Spleen (tissue), 7 donors: Measurements from ENCODE around the gene AGAP2.

ENCODE experiments used
- CTCF ChIP-seq, 11 experiments: fragments of 200-600 bp in 7 of 11; fragments of 450-650 bp in 4 of 11; sonication (generic) in 4 of 11; IDR thresholded peaks in 8 of 11; conservative IDR thresholded peaks in 3 of 11; 1 replicate in 7 of 11; 2 replicates in 4 of 11; pipeline versions ENCODE4 v1.4.0 to v1.8.0; 2016 to 2021; ENCODE audit warnings: antibody characterized with exemption in 11 of 11, inconsistent platforms in 4 of 11, mild to moderate bottlenecking in 1 of 11
- POLR2A ChIP-seq, 3 donors: fragments of 450-650 bp; IDR thresholded peaks; one replicate each; pipeline ENCODE4 v1.5.1; 2017; ENCODE audit warnings: antibody characterized with exemption in 3 of 3, mild to moderate bottlenecking in 1 of 3
- donor health status: DM: no; HTN: no; CAD: no; lungs with moderate emphysema.
- donor health status: DM: no; HTN: no; CAD: no.
- donor health status: DM: no; HTN: no; CAD: no.

GRCh38 chr12:57772429-57773322 lies 34.1 kb upstream of the AGAP2 start, which contains the start of gene EEF1AKMT3:
- TF ChIP-seq CTCF (IDR thresholded peaks at IDR 0.05 in 8 of 11, conservative IDR thresholded peaks at IDR 0.05 in 3 of 11) (peak in 1 of 11 experiments; percentile 10), POLR2A (IDR thresholded peaks at IDR 0.05) (no peak)
